ENCODE measurements around the gene UXS1.

- TF ChIP-seq POLR2AphosphoS5 (IDR thresholded peaks at IDR 0.05; ENCODE audit: control insufficient read depth, insufficient read depth, low read depth, low read length) (no peak), ZBTB5 (IDR thresholded peaks at IDR 0.05) (no peak), ESRRA (IDR thresholded peaks at IDR 0.05; ENCODE audit: borderline replicate concordance, low read depth) (no peak), PHTF2 (CRISPR knock-in tag; IDR thresholded peaks at IDR 0.05) (no peak)
These were observed 73.7 kb downstream of the UXS1 start for GRCh38 chr2:106120432-106120831.

Data from K562 (cell line).